Natural killer cell treated with Interleukin-12 subunit alpha and Interleukin-12 subunit beta and Interleukin-15 and Interleukin-18, amount 100 ng/mL, for 72 hours (primary cell): ENCODE data around the gene MACROD2. TPM values are rescaled to one million over a fixed set of nuclear protein-coding genes. Genes with fewer than 3 reads are reported as not detected.

Source experiments
- ATAC-seq, 2 donors: fragments of 150-1000 bp; cut with Tn5 transposase in 1 of 2; sonication (Bioruptor Pico), chemical (Tn5 transposase) in 1 of 2; 2 replicates each; pipeline ENCODE4 v1.10.0; 2021
- DNase-seq: peaks from one replicate; pipeline ENCODE4 v3.0.0; 2022; ENCODE audit warnings: low spot score
- H3K27ac Mint-ChIP-seq, 2 donors: 1 replicate in 1 of 2; 2 replicates in 1 of 2; pipeline ENCODE4 v1.8.0; 2022; ENCODE audit warnings: mixed read lengths in 2 of 2, mild to moderate bottlenecking in 1 of 2, moderate library complexity in 1 of 2
- H3K27me3 Mint-ChIP-seq, 2 donors: 1 replicate in 1 of 2; 2 replicates in 1 of 2; pipeline ENCODE4 v1.8.0; 2022; ENCODE audit warnings: mixed read lengths in 2 of 2
- H3K36me3 Mint-ChIP-seq: one replicate; pipeline ENCODE4 v1.8.0; 2022; ENCODE audit warnings: mixed read lengths
- H3K4me1 Mint-ChIP-seq, 2 donors: 1 replicate in 1 of 2; 2 replicates in 1 of 2; pipeline ENCODE4 v1.8.0; 2022; ENCODE audit warnings: low read depth in 2 of 2, mixed read lengths in 2 of 2, mild to moderate bottlenecking in 1 of 2
- H3K4me3 Mint-ChIP-seq: one replicate; pipeline ENCODE4 v1.8.0; 2022; ENCODE audit warnings: mixed read lengths
- H3K9me3 Mint-ChIP-seq: 2 replicates; pipeline ENCODE4 v1.8.0; 2022; ENCODE audit warnings: mixed read lengths
- total RNA-seq, 2 donors: library from RNA; stranded (reverse); gene quantifications; one replicate each; pipeline ENCODE4 v1.2.3, GENCODE V29; 2022

Gene MACROD2
- total RNA-seq, 2 donors from 2014 or later, result not detected

DNA sequence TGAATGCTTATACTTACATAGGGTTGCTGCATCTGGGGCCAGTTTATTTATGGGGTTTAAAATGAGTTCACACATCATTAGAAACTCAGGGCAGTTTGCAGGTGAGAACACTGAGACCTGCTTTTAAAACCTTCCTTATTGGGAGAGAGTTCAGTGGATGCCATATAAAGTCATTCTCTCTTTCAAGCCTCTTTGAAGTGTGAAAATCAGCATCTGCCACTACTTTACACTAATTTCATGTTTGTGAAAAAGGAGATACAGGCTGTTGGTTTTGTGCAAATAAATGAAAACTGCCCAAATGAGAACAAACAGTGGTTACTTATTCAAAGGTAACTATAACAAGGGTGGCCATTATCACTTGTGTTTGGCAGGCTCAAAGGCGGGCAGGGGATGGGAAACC lies 2047.4 kb downstream of the MACROD2 start:
- Mint-ChIP-seq H3K27me3 (peaks cover 0 to 2% of the 10 kb centered on the region in 2 donors), H3K27ac (no peak overlapping the region), H3K4me3 (no peak overlapping the region), H3K9me3 (no peaks in the 10 kb centered on the region), H3K4me1 (no peaks in the 10 kb centered on the region), H3K36me3 (no peaks in the 10 kb centered on the region)
- ATAC-seq (no peak), DNase-seq (no peak)

DNA sequence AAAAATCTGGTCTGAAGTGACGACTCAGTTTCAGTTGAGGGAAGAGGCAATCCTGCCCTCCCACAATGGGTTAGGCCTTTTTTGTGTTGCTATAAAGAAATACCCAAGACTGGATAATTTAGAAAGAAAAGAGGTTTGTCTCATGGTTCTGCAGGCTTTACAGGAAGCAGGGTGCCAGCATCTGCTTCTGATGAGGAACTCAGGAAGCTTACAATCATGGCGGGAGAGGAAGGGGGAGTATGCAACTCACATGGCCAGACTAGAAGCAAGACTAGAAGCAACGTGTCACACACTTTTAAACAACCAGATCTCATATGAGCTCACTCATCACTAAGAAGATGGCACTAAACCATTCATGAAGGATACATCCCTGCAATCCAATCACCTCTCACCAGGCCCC lies 2048.6 kb downstream of the MACROD2 start:
- no peaks in the 10 kb centered on the region for H3K36me3 Mint-ChIP-seq
- no peak overlapping the region for H3K27ac Mint-ChIP-seq
- DNase-seq, result no peak
- no peaks in the 10 kb centered on the region for H3K4me1 Mint-ChIP-seq
- no peak for ATAC-seq
- H3K27me3 Mint-ChIP-seq, result peaks cover 0 to 2% of the 10 kb centered on the region in 2 donors
- no peak overlapping the region for H3K4me3 Mint-ChIP-seq
- H3K9me3 Mint-ChIP-seq, result no peaks in the 10 kb centered on the region

DNA sequence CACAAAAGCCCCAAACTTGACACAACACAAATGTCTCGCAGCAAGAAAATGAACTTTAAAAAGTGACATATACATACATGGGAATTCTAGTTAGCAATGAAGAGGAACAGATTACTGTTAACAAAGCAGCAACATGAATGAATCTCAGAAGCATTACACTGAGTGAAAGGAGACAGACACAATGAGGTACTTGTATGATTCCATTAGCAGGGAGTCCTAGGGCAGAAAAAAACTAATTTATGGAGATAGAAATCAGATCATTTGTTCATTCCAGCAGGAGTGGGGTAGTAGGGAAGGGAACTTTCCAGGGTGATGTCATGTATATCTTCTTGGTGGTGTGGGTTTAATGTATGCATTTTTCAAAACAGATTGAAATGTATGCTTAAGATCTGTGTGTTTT lies 2053.6 kb downstream of the MACROD2 start:
- no peaks in the 10 kb centered on the region for H3K4me1 Mint-ChIP-seq
- no peaks in the 10 kb centered on the region for H3K36me3 Mint-ChIP-seq
- H3K9me3 Mint-ChIP-seq, result no peaks in the 10 kb centered on the region
- ATAC-seq (no peak), DNase-seq (no peak)
- no peak overlapping the region for H3K4me3 Mint-ChIP-seq
- no peak overlapping the region for H3K27ac Mint-ChIP-seq
- H3K27me3 Mint-ChIP-seq, result peaks cover 0 to 2% of the 10 kb centered on the region in 2 donors

DNA sequence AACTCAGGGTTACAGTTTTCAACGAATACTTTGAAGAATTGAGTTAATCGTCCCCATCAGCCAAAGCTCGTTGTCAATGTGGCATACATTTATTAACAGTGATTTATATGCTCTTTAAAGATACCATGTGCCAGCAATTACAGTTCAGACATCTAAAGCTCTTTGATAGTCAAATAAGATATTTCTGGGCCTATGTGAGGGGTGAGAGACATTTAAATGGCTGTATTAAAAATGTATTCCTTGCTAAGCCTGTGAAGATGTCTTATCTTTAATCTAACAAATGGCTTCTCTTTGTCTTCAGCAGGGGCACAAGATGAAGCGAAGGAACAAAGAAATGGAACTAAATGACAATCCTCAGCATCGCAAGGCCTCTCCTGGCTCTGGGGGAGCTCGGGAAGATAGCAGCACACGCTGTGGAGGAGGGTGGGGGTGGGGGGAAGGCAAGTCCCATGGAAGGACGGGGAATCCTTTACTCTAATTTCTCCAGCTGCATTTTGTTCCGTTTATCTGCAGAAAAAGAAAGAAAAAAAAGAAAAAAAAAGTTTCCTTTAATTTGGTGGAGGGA lies 2054.3 kb downstream of the MACROD2 start:
- no peak overlapping the region for H3K4me3 Mint-ChIP-seq
- H3K9me3 Mint-ChIP-seq, result no peaks in the 10 kb centered on the region
- H3K27ac Mint-ChIP-seq, result no peak overlapping the region
- H3K4me1 Mint-ChIP-seq, result no peaks in the 10 kb centered on the region
- H3K27me3 Mint-ChIP-seq, result peaks cover 0 to 2% of the 10 kb centered on the region in 2 donors
- ATAC-seq (no peak), DNase-seq (no peak)
- H3K36me3 Mint-ChIP-seq, result no peaks in the 10 kb centered on the region

DNA sequence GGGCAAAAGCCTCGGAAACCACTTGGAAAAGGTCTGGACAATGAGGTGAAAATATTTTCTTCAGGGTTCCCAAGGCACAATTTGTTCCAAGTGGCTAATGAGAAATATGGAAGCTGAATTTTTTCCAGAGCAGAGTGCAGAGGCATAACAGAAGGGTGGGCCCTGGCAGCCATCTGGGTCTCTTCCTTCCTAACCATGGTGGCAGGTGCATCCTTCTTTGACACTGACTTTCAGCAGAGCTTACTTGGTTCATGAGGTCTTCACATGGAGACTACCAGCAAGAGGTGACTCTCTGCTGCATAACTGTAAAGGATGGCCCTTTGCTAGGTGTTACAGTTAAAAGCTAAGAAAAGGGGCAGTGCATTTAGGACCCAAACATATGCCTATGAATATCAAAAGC lies 2055.1 kb downstream of the MACROD2 start:
- no peaks in the 10 kb centered on the region for H3K4me1 Mint-ChIP-seq
- ATAC-seq (no peak), DNase-seq (no peak)
- no peak overlapping the region for H3K27ac Mint-ChIP-seq
- H3K27me3 Mint-ChIP-seq, result peaks cover 0 to 5% of the 10 kb centered on the region in 2 donors
- no peaks in the 10 kb centered on the region for H3K36me3 Mint-ChIP-seq
- no peak overlapping the region for H3K4me3 Mint-ChIP-seq
- no peaks in the 10 kb centered on the region for H3K9me3 Mint-ChIP-seq

DNA sequence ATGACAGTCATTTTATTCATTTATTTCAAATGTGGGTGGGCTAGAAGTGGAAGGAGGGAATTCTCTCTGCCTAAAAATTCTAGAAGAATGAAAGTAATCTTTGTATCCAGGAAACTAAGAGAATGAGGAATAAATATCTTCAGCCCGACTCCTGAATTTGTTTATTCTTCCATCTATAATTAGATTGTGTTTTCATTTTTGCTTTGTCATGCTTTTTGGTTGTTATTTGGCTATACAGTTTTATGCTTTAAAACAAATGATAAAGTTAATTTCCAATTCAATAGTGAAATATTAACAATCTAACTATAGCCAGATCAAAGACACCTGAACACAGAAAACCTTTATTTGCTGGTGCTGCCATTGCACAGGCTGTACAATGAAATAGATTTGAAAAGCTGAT lies 2056.7 kb downstream of the MACROD2 start:
- no peaks in the 10 kb centered on the region for H3K9me3 Mint-ChIP-seq
- peaks cover 0 to 5% of the 10 kb centered on the region in 2 donors for H3K27me3 Mint-ChIP-seq
- no peaks in the 10 kb centered on the region for H3K4me1 Mint-ChIP-seq
- H3K36me3 Mint-ChIP-seq, result no peaks in the 10 kb centered on the region
- no peak overlapping the region for H3K27ac Mint-ChIP-seq
- no peak for ATAC-seq
- H3K4me3 Mint-ChIP-seq, result no peak overlapping the region
- DNase-seq, result no peak

DNA sequence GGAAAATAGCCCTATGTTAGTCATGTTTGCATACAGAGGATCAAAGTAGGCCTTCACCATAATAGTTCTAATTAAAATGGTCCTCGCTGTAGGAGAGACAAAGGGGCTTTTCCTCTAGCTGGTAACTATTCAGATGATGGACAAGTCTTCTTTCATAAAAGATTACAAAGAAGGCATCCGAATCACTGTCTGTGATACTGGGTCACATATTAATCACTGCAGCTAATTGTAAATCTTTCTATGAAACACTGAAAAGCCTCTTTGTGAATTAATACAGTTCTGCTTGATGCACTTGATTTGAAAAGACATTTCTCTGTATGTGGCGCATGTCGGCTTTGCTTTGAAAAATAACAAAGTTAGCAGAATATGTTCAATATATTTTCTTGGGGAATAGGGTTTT lies 2057.1 kb downstream of the MACROD2 start:
- H3K27me3 Mint-ChIP-seq, result peaks cover 0 to 5% of the 10 kb centered on the region in 2 donors
- ATAC-seq (no peak), DNase-seq (no peak)
- no peak overlapping the region for H3K4me3 Mint-ChIP-seq
- no peaks in the 10 kb centered on the region for H3K36me3 Mint-ChIP-seq
- no peaks in the 10 kb centered on the region for H3K9me3 Mint-ChIP-seq
- H3K27ac Mint-ChIP-seq, result no peak overlapping the region
- H3K4me1 Mint-ChIP-seq, result no peaks in the 10 kb centered on the region

DNA sequence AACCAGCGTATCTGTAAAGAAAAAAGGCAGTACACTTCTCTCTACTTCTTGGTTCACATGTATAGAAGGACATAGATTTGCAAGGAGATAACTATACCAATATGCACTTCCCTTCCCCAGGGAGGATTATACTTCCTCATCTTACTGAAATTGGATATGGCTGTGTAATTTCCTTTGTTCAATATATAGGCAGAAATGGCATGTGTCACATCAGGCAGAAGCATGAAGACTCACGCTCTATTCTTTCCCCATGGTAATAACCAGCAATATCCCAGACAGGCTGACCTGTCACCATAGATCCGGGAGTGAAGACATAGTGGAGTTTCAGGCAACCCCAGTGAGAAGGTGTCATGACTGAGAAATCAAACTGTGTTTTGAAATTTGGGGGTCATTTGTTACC lies 2059.7 kb downstream of the MACROD2 start:
- no peak for DNase-seq
- Mint-ChIP-seq H3K4me3 (no peak overlapping the region), H3K9me3 (no peaks in the 10 kb centered on the region), H3K4me1 (no peaks in the 10 kb centered on the region), H3K27ac (no peak overlapping the region), H3K36me3 (no peaks in the 10 kb centered on the region), H3K27me3 (peaks cover 0 to 4% of the 10 kb centered on the region in 2 donors)
- no peak for ATAC-seq

DNA sequence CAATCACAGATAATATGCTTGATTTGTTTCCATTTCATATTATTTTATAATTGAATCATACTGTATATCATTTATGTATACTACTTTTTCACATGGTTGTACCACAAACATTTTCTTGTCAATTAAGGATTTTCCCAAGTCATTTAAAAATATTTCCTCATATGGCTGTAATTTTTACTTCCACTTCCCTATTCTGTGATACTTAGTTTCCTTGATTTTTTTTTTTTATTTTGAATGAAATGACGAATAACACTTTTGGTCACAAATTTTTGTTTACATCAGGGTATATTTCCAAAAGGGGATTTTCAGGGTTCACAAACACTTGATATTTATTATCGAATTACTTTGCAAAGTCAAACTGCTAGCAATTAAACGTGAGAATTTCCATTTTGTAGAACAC lies 2062.3 kb downstream of the MACROD2 start:
- no peak overlapping the region for H3K27ac Mint-ChIP-seq
- no peaks in the 10 kb centered on the region for H3K4me1 Mint-ChIP-seq
- peaks cover 0 to 2% of the 10 kb centered on the region in 2 donors for H3K27me3 Mint-ChIP-seq
- no peak for ATAC-seq
- H3K4me3 Mint-ChIP-seq, result no peak overlapping the region
- no peaks in the 10 kb centered on the region for H3K9me3 Mint-ChIP-seq
- DNase-seq, result no peak
- H3K36me3 Mint-ChIP-seq, result no peaks in the 10 kb centered on the region

DNA sequence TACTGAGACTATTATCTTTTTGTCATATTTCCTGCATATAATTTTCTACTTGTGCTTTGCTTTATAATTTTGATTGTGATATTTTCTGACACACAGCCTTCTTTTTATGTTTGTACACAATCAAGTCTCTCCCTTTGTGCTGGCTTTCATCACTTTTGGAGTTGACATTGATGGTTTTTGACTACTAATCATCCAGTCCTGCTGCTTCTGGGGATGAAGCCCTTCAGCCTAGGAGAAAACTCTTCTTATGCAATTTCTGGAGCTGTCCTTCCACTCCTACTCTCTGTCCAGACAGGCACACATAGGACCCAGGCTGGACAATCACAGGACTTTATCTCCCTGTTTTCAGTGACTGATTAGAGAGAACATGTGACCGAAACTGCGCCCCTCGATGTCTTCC lies 2063.0 kb downstream of the MACROD2 start:
- no peaks in the 10 kb centered on the region for H3K4me1 Mint-ChIP-seq
- DNase-seq, result no peak
- H3K4me3 Mint-ChIP-seq, result no peak overlapping the region
- H3K9me3 Mint-ChIP-seq, result no peaks in the 10 kb centered on the region
- ATAC-seq, result no peak
- H3K36me3 Mint-ChIP-seq, result no peaks in the 10 kb centered on the region
- H3K27me3 Mint-ChIP-seq, result peaks cover 0 to 2% of the 10 kb centered on the region in 2 donors
- H3K27ac Mint-ChIP-seq, result no peak overlapping the region

DNA sequence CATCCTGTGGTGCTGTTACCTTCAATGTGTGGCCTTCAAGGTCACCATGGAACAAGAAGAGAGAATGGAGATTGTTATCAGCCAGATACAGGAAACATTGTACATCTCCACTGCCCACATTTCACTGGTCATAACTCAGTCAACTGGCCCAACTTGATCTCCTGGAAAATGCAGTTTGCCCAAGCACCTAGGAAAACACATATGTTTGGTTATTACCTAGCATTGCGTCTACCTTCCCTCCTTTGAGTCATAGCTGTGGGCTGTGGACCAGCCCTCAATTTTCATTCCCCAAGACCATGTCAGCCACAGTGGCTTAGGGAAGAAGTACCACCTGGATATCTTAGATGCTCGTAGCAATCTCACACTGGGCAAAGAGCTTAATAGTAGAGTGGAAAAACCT lies 2064.5 kb downstream of the MACROD2 start:
- Mint-ChIP-seq H3K4me3 (no peak overlapping the region), H3K27ac (no peak overlapping the region), H3K9me3 (no peaks in the 10 kb centered on the region), H3K36me3 (no peaks in the 10 kb centered on the region), H3K4me1 (no peaks in the 10 kb centered on the region), H3K27me3 (peaks cover 0 to 2% of the 10 kb centered on the region in 2 donors)
- DNase-seq (no peak), ATAC-seq (no peak)

DNA sequence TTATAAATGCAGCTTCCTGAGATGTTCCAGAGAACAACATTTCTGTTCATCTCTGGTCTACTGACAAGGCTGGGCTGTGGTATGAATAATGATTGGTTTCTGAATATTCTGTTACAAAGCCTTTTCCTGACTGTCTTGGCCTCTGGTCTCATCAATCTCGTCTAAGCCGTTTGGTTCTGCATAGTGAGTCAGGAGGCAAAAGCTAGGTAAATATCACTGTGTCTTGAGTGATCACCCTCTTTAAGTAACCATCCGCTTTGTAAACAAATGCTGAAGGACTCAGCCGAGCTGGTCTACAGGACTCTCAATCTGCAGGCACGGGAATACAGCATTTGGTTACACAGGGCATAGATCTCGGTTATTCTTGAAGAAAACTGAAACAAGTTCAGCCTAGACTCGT lies 2066.0 kb downstream of the MACROD2 start:
- Mint-ChIP-seq H3K4me3 (no peak overlapping the region), H3K27ac (no peak overlapping the region), H3K36me3 (no peaks in the 10 kb centered on the region), H3K27me3 (no peaks in the 10 kb centered on the region), H3K4me1 (no peaks in the 10 kb centered on the region), H3K9me3 (no peaks in the 10 kb centered on the region)
- no peak for DNase-seq
- no peak for ATAC-seq

DNA sequence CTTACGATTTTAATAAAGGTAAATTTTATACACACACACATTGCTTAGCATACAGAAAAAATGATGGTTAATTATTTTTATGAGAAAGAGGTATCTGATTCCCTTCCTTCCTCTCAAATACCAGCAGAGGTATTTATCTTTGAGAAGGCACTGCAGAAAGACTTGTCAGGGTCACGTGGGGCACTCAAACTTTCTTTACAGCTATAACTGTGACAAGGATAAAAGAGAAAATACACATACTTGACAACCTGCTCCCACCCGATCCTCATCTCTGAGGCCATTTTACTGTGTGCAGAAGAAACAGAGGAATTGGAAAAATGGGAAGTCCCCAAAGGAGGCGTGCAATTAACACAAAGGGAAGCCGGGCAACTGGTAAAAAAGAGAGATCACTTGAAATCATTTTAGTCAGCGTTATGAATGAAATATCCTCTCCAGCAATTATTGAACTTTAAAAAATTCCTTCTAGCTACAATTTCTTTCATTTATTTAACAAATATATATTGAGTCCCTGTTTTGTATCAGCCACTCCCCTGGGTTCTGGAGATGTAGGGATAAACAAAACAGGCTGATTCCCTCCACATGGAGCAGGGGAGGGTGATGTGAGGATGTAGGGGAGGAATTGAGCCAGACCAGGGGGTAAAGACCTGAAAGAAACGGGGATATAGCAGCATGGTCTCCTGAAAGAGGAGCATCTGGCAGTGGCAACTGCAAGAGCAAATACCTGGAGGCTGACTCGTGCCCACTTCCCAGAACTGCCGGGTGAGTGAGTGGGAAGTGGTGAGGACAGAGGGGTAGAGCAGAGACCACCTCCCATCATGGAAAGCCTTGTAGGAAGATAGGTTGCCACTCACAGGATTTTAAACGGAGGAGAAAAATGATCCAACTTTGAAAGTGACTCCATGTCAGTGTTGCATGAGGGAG lies 2067.6 kb downstream of the MACROD2 start:
- Mint-ChIP-seq H3K27me3 (no peaks in the 10 kb centered on the region), H3K27ac (no peak overlapping the region), H3K9me3 (no peaks in the 10 kb centered on the region), H3K36me3 (no peaks in the 10 kb centered on the region), H3K4me1 (no peaks in the 10 kb centered on the region), H3K4me3 (no peak overlapping the region)
- DNase-seq (no peak), ATAC-seq (no peak)

DNA sequence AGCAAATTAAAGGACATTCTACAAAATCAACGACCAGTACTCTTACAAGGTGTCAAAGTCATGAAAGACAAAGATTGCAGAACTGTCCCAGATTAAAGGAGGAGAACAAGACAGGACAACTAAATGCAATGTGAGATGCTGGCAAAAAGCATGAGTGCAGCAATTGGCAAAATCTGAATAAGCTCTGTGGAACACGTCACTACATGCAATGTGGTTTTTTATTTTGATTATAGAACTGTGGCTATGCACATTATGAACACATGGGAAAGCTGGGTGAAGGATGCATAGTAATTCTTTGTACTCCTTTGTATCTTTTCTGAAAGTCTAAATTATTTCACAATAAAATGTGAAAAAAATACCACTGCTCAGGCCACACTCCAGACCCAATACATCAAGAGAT lies 2068.6 kb downstream of the MACROD2 start:
- H3K4me1 Mint-ChIP-seq, result no peaks in the 10 kb centered on the region
- H3K9me3 Mint-ChIP-seq, result no peaks in the 10 kb centered on the region
- H3K36me3 Mint-ChIP-seq, result no peaks in the 10 kb centered on the region
- H3K4me3 Mint-ChIP-seq, result no peak overlapping the region
- H3K27ac Mint-ChIP-seq, result no peak overlapping the region
- ATAC-seq (no peak), DNase-seq (no peak)
- H3K27me3 Mint-ChIP-seq, result no peaks in the 10 kb centered on the region
